ENCODE data around the gene ADAM10.

ADAM10 gene

DNA sequence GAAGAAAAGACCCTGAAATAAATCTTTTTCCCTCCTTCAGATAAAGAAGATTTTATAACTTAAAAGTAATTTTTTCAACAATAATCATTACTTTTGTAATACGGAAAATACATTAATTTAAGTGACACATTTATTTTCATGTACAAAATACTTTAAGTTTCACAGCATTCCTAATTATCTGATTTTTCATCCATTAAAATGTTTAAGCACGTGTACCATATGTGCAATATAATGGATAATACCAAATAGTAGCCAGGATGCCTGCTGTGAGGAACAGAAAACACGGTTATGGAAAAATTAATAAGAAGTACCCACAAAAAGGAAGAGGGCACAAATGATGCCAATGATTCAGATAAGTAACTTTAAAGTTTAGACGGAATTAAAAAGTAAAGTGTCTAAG lies 33.5 kb downstream of the ADAM10 start:
- DNase-seq (ENCODE audit: low read depth in 2 of 2, low spot score in 1 of 2) = no peak

GRCh38 chr15:58715266-58715917 lies 34.1 kb downstream of the ADAM10 start:
- DNase-seq (ENCODE audit: low read depth in 2 of 2, low spot score in 1 of 2) = no peak

GRCh38 chr15:58710701-58711100 lies 38.8 kb downstream of the ADAM10 start:
- DNase-seq (ENCODE audit: low read depth in 2 of 2, low spot score in 1 of 2) = no peak

DNA sequence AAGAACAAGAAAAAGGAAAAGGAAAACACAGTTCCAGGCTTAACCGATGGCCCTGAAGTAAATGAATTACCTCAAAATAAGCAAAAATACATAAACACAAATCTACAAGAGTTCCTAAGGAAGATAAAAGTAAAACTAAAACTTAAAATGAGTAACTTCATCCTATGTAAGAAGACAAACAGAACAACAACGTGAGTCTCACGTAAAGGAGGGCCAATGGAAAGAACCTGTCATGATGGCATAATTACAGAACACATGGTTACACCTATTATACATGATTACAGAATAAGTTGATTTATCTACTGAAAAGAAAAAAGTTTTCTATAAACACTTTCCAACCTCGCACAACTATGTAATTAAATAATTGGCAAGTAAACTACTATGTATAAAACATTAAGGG lies 42.1 kb downstream of the ADAM10 start:
- no peak for DNase-seq (ENCODE audit: low read depth in 2 of 2, low spot score in 1 of 2)

GRCh38 chr15:58705105-58705504 lies 44.4 kb downstream of the ADAM10 start:
- DNase-seq (ENCODE audit: low read depth in 2 of 2, low spot score in 1 of 2) = no peak

DNA sequence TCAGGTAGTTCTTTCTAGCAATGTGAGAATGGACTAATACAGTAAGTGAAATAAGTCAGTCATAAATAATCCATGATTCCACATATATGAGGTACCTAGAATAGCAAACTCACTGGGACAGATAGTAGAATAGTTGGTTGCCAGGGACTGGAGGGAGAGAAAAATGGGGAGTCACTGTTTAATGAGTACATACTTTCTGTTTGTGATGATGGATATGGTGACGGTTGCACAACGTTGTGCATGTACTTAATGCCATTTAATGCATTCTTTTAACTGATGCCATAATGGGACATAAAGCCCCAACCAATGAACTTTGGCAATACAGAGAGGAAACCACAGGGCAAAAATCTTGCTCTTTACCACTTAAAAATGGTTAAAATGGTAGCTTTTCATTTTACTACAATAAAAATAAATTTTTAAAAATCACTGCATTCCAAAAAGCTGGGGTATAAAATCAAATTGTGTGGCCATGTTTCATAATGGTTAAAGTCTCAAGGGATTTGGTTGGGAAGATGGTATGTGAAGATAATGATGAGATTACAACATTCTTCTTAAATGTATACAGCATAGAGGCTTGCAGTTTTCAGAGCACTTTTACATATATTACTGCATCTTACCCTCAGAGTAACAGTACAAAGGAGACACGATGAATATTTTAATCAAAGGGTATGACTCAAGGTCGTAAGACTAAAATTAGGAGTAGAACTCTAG lies 45.2 kb downstream of the ADAM10 start:
- no peak for DNase-seq (ENCODE audit: low read depth in 2 of 2, low spot score in 1 of 2)

DNA sequence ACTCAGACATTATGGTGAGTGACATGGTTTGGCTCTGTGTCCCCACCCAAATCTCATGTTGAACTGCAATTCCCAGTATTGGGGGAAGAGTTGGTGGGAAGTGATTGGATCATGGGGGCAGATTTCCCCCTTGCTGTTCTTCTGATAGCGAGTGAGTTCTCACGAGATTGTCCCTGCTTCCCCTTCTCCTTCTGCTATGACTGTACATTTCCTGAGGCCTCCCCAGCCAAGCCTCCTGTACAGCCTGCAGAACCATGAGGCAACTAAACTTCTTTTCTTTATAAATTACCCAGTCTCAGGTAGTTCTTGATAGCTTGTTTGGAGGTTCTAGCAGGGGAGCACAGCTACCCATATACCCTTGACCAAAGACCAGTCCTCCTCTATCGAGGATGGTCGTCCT lies 45.9 kb downstream of the ADAM10 start:
- DNase-seq (ENCODE audit: low read depth in 2 of 2, low spot score in 1 of 2) = no peak

DNA sequence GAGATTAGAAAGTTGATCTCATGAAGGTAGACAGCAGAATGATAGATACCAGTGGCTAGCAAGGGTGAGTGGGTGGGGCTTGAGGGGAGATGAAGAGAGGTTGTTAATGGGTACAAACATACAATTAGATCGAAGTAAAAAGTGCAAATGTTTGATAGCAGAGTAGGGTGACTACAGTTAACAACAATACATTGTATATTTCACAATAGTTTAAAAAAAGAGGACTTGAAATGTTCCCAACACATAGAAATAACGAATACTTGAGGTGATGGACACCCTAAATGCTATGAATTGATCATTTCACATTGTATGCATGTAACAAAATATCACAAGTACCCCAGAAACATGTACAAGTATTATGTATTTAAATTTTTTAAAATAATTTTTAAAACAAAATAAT lies 47.3 kb downstream of the ADAM10 start:
- no peak for DNase-seq (ENCODE audit: low read depth in 2 of 2, low spot score in 1 of 2)

- no peak for DNase-seq (ENCODE audit: low read depth in 2 of 2, low spot score in 1 of 2)
Observed at GRCh38 chr15:58701376-58701775, 48.1 kb downstream of the ADAM10 start.

- no peak for DNase-seq (ENCODE audit: low read depth in 2 of 2, low spot score in 1 of 2)
Observed at GRCh38 chr15:58699769-58700168, 49.7 kb downstream of the ADAM10 start.

DNA sequence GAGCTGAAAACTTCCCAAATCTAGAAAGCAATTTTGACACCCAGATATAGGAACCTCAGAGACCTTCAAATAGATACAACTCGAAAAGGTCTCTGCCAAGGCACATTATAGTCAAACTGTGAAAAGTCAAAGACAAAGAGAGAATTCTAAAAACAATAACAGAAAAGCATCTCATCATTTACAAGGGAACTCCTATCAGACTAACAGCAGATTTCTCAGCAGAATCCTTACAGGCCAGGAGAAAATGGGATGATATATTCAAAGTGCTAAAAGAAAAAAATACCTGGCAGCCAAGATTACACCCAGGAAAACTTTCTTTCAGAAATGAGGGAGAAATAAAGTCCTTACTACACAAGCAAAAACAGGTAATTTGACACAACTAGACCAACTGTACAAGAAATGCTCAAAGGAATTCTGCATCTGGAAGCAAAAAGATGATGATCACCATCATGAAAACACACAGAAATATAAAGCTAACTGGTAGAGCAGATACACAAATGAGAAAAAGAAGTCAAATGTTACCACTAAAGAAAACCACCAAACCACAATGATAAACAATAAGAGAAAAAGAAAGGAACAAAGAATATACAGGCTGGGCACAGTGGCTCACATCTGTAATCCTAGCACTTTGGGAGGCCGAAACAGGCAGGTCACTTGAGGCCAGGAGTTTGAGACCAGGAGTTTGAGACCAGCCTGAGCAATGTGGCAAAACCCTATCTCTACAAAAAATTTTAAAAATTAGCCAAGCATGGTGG lies 50.4 kb downstream of the ADAM10 start:
- DNase-seq (ENCODE audit: low read depth in 2 of 2, low spot score in 1 of 2) = no peak

GRCh38 chr15:58697220-58697619 lies 52.3 kb downstream of the ADAM10 start:
- DNase-seq (ENCODE audit: low read depth in 2 of 2, low spot score in 1 of 2) = no peak

DNA sequence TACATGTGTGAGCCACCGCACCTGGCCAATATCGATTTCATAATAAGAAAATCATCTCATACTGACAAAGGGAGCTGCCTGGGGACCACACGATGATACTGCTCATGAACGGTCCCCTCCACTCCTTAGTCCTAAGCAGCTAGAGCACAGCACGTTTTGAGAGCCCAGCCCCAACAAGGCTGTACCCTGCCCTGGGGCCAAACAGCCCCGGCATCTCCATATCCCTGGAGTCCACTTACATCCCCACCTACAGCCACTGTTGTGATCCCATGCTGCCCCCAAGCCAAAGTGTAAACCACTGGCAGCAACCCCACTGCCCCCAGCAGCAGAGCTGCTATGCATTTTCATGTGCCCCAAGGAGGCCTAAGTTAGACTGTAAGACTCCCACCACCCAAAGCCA lies 52.8 kb downstream of the ADAM10 start:
- no peak for DNase-seq (ENCODE audit: low read depth in 2 of 2, low spot score in 1 of 2)

DNA sequence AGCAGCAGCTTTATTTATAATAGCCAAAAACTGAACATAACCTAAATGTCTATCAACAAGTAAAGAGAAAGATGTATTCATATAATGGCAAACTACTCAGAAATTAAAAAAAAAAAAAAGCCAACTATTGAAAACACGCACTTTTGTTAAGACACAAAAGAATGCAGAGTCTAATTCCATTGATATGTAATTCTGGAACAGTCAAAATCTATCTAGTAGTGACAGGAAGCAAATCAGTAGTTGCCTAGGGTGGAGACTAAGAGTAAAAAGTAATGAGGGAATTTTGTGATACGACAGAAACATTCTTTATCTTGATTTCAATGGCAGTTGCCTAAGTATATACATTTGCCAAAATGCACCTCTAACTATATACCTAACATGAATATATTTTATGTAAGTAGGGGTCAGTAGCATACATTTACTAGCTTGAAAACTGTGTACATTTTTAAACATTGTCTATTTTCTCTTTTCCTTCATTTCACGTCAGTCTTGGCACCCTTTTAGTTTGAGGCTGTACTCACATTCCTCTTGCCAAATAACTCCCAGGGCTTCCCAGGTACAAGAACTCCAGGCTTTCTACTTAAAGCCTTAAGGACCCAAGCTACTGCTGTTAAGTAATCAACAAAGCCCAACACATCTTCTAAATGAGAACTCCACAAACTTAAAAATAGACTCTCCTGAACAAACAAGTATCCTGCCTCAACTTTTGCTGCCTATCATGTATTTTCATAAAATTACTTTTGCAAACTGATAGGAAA lies 54.7 kb downstream of the ADAM10 start:
- DNase-seq (ENCODE audit: low read depth in 2 of 2, low spot score in 1 of 2) = no peak

GRCh38 chr15:58690703-58691102 lies 58.8 kb downstream of the ADAM10 start:
- DNase-seq (ENCODE audit: low read depth in 2 of 2, low spot score in 1 of 2) = no peak

GRCh38 chr15:58689646-58690045 lies 59.9 kb downstream of the ADAM10 start:
- no peak for DNase-seq (ENCODE audit: low read depth in 2 of 2, low spot score in 1 of 2)

DNA sequence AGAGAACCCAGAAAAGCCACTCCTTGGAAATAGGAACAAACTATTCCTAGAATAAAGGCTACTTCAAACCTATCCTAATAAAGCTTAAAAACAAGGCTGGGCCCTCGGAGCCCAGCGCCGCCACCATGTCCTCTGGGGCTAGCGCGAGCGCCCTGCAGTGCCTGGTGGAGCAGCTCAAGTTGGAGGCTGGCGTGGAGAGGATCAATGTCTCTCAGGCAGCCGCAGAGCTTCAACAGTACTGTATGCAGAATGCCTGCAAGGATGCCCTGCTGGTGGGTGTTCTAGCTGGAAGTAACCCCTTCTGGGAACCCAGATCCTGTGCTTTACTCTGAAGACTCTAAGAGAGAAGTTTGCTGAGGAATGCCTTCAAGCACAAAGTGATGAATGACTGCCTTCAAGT lies 63.2 kb downstream of the ADAM10 start:
- DNase-seq (ENCODE audit: low read depth in 2 of 2, low spot score in 1 of 2) = no peak

DNA sequence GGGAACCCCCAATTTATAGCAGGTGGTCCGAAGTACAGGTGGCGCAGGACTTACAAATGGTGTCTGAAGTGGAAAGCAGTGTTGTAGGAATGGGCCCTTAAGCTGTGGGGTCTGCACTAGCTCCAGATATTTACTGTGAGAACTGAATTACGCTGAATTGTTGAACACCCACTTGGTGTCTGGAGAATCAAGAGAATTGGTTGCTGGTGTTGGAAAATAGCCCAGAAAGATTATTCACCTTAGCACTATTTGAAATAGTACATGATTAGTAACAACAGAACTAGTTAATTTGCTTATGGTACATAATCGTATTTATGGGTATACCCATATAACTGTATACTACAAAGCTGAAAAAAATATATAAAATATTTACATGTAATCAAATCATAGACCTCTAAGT lies 64.8 kb downstream of the ADAM10 start:
- no peak for DNase-seq (ENCODE audit: low read depth in 2 of 2, low spot score in 1 of 2)

DNA sequence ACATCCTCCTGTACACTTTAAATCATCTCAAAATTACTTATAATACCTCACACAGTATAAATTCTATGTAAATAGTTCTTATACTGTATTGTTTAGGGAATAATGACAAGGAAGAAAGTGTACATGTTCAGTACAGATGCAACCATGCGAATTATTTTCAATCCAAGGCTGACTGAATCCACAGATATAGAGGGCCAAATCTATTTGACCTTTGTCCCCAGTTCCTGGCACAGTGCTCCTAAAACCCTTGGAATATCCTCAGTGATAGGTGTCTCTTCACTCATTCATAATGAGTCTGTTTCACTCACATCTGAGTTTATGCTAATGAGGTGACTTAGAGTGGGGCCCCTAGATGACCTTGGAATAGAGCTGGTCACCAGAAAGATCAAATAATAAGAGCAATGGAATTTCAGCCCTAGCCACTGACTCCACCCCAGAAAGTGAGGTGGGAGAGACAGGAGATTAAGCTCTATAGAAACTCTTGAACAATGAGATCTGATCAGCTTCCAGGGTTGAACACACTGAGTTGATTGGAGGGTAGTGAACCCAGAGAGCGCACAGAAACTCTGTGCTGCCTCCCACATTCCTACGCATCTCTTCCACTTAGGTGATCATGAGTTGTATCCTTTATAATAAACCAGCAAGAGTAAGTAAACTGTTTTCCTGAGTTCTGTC lies 65.3 kb downstream of the ADAM10 start:
- no peak for DNase-seq (ENCODE audit: low read depth in 2 of 2, low spot score in 1 of 2)

- DNase-seq (ENCODE audit: low read depth in 2 of 2, low spot score in 1 of 2) = no peak
Observed at GRCh38 chr15:58682234-58682633, 67.3 kb downstream of the ADAM10 start.

GRCh38 chr15:58678683-58679082 lies 70.8 kb downstream of the ADAM10 start:
- no peak for DNase-seq (ENCODE audit: low read depth in 2 of 2, low spot score in 1 of 2)
